GM23338 (cell line): Measurements from ENCODE around the gene TMEM101. TPM values are rescaled to one million over a fixed set of nuclear protein-coding genes. Genes with fewer than 3 reads are reported as not detected.
"Not testable (repeated sequence)": the region's sequence is repeated elsewhere in the genome, so short reads cannot be mapped to it uniquely, and the experiment has no call there.

Experiments
- ATAC-seq: fragments of 200-7000 bp; cut with Tn5 transposase; 3 replicates; pipeline ENCODE4 v1.9.1; 2020
- DNase-seq: peaks from one replicate; pipeline ENCODE4 v3.0.0-alpha.2; 2015; ENCODE audit warnings: low spot score
- H2AFZ ChIP-seq: fragments of 200-600 bp; sonication (generic); 2 replicates; pipeline ENCODE4 v1.8.0; 2016; ENCODE audit warnings: antibody characterized with exemption, mild to moderate bottlenecking, moderate library complexity
- H3F3A ChIP-seq: fragments of 200-600 bp; sonication (generic); replicated peaks from 2 replicates; pipeline ENCODE4 v1.8.0; 2017; ENCODE audit warnings: antibody characterized with exemption, mixed run types, low read depth
- H3K27ac ChIP-seq: fragments of 200-600 bp; sonication (generic); 2 replicates; pipeline ENCODE4 v1.6.1; 2016; ENCODE audit warnings: low read depth
- H3K27me3 ChIP-seq: fragments of 200-600 bp; sonication (generic); 2 replicates; pipeline ENCODE4 v1.8.0; 2016; ENCODE audit warnings: mild to moderate bottlenecking, mixed run types, moderate library complexity; ENCODE audit not compliant: insufficient read depth
- H3K36me3 ChIP-seq: fragments of 200-600 bp; sonication (generic); 2 replicates; pipeline ENCODE4 v1.8.0; 2016; ENCODE audit warnings: mild to moderate bottlenecking; ENCODE audit not compliant: insufficient read depth
- H3K4me1 ChIP-seq: fragments of 200-600 bp; sonication (generic); 2 replicates; pipeline ENCODE4 v1.8.0; 2016; ENCODE audit warnings: mild to moderate bottlenecking, moderate library complexity; ENCODE audit not compliant: insufficient read depth
- H3K4me2 ChIP-seq: fragments of 200-600 bp; sonication (generic); 2 replicates; pipeline ENCODE4 v1.7.1; 2017; ENCODE audit warnings: mixed run types
- H3K4me3 ChIP-seq: fragments of 200-600 bp; sonication (generic); 2 replicates; pipeline ENCODE4 v1.6.1; 2016; ENCODE audit warnings: mixed run types
- H3K79me2 ChIP-seq: fragments of 200-600 bp; sonication (generic); replicated peaks from 2 replicates; pipeline ENCODE4 v1.8.0; 2017; ENCODE audit warnings: mild to moderate bottlenecking; ENCODE audit not compliant: insufficient read depth
- H3K9me2 ChIP-seq: fragments of 200-600 bp; sonication (generic); 2 replicates; pipeline ENCODE4 v1.8.0; 2017; ENCODE audit not compliant: insufficient read depth
- H4K20me1 ChIP-seq: fragments of 200-600 bp; sonication (generic); replicated peaks from 2 replicates; pipeline ENCODE4 v1.8.0; 2017; ENCODE audit warnings: mild to moderate bottlenecking; ENCODE audit not compliant: insufficient read depth
- H3K27ac Mint-ChIP-seq: 2 replicates; pipeline ENCODE4 v1.8.0; 2020; ENCODE audit warnings: inconsistent platforms, mild to moderate bottlenecking, moderate library complexity, mixed read lengths
- H3K27me3 Mint-ChIP-seq: 3 replicates; pipeline ENCODE4 v1.8.0; 2022; ENCODE audit warnings: low read depth, mild to moderate bottlenecking, moderate library complexity, mixed read lengths, inconsistent platforms; ENCODE audit not compliant: insufficient read depth, poor library complexity
- H3K36me3 Mint-ChIP-seq: 3 replicates; pipeline ENCODE4 v1.8.0; 2021; ENCODE audit warnings: low read depth, mild to moderate bottlenecking, inconsistent platforms, moderate library complexity, mixed read lengths
- H3K4me1 Mint-ChIP-seq: 3 replicates; pipeline ENCODE4 v1.8.0; 2020; ENCODE audit warnings: mild to moderate bottlenecking, inconsistent platforms, mixed read lengths
- H3K4me3 Mint-ChIP-seq: 3 replicates; pipeline ENCODE4 v1.8.0; 2021; ENCODE audit warnings: moderate library complexity, mild to moderate bottlenecking, inconsistent platforms, mixed read lengths
- H3K9me3 Mint-ChIP-seq: 3 replicates; pipeline ENCODE4 v1.8.0; 2020; ENCODE audit warnings: moderate library complexity, mild to moderate bottlenecking, inconsistent platforms, mixed read lengths
- polyA plus RNA-seq: library from polyadenylated mRNA; unstranded; fragments of >200 nt; fragmentation: Nextera tagmentation; extraction: Ambion mirVana; gene quantifications from 2 replicates; pipeline ENCODE4 v1.2.1, GENCODE V29; 2016
- small RNA-seq: library from RNA; depleted of rRNA; stranded (forward); fragments of <200 nt; gene quantifications from one replicate; pipeline ENCODE3, GENCODE V24; 2014; ENCODE audit warnings: low replicate concordance
- total RNA-seq: library from RNA; depleted of rRNA; stranded (reverse); fragments of >200 nt; shearing (Covaris generic); gene quantifications from 2 replicates; pipeline ENCODE4 v1.2.3, GENCODE V29; 2014; rRNA removed

The TMEM101 gene
- total and polyA plus RNA-seq, 2 experiments from 2014 or later: 15.9 to 31.6 TPM

- H3K79me2 ChIP-seq: not testable (repeated sequence)
Measured at GRCh38 chr17:43961292-43961691, 53.5 kb downstream of the TMEM101 start.

More at GRCh38 chr17:43961292-43961691, 53.5 kb downstream of the TMEM101 start:
- H3K9me3 Mint-ChIP-seq, H2AFZ ChIP-seq, H3K4me3 ChIP-seq, H3K36me3 ChIP-seq, H3K9me2 ChIP-seq, H3K4me1 ChIP-seq, H3F3A ChIP-seq, H3K4me3 Mint-ChIP-seq, H3K27me3 ChIP-seq, ATAC-seq, DNase-seq, H4K20me1 ChIP-seq, H3K4me2 ChIP-seq, H3K4me1 Mint-ChIP-seq, H3K27ac Mint-ChIP-seq, H3K36me3 Mint-ChIP-seq, H3K27ac ChIP-seq: not testable (repeated sequence)
- H3K27me3 Mint-ChIP-seq: peaks cover 11% of the 10 kb centered on the region

Small RNA genes lying within 50 kb of the gene (small RNA-seq; reads per million reads assigned to genes)
- not detected for gene RF00012

Other genes starting within 250 kb of the TMEM101 start
- 17.5 and 22.1 TPM in 2 replicates for gene DUSP3, start 236.0 kb downstream of the TMEM101 start, total RNA-seq
- 14.7 and 15.4 TPM in 2 replicates for gene DUSP3, start 236.0 kb downstream of the TMEM101 start, polyA plus RNA-seq
- 0.07 and 0.12 TPM in 2 replicates for gene CFAP97D1, start 234.5 kb downstream of the TMEM101 start, total RNA-seq
- 0.10 TPM in 1 of 2 replicates, not detected in the other for gene CFAP97D1, start 234.5 kb downstream of the TMEM101 start, polyA plus RNA-seq
- 4.2 and 6.6 TPM in 2 replicates for gene MPP3, start 181.8 kb downstream of the TMEM101 start, total RNA-seq
- 5.6 and 7.4 TPM in 2 replicates for gene MPP3, start 181.8 kb downstream of the TMEM101 start, polyA plus RNA-seq
- gene CD300LG, start 167.8 kb downstream of the TMEM101 start, total RNA-seq: not detected in 2 replicates
- gene CD300LG, start 167.8 kb downstream of the TMEM101 start, polyA plus RNA-seq: not detected in 2 replicates
- 20.7 and 21.0 TPM in 2 replicates for gene MPP2, start 107.4 kb downstream of the TMEM101 start, total RNA-seq
- 7.2 and 7.8 TPM in 2 replicates for gene MPP2, start 107.4 kb downstream of the TMEM101 start, polyA plus RNA-seq
- not detected in 2 replicates for gene PPY, start 72.5 kb downstream of the TMEM101 start, total RNA-seq
- 0.94 TPM in 1 of 2 replicates, not detected in the other for gene PPY, start 72.5 kb downstream of the TMEM101 start, polyA plus RNA-seq
- gene PYY, start 61.0 kb downstream of the TMEM101 start, total RNA-seq: 0.56 TPM in 1 of 2 replicates, not detected in the other
- gene PYY, start 61.0 kb downstream of the TMEM101 start, polyA plus RNA-seq: 6.6 and 8.5 TPM in 2 replicates
- gene NAGS, start 10.3 kb downstream of the TMEM101 start, total RNA-seq: 7.2 and 7.7 TPM in 2 replicates
- gene NAGS, start 10.3 kb downstream of the TMEM101 start, polyA plus RNA-seq: 4.1 and 4.2 TPM in 2 replicates
- gene LSM12, start 51.7 kb upstream of the TMEM101 start, total RNA-seq: 64.4 and 72.7 TPM in 2 replicates
- gene LSM12, start 51.7 kb upstream of the TMEM101 start, polyA plus RNA-seq: 226 and 241 TPM in 2 replicates
- 110 and 112 TPM in 2 replicates for gene G6PC3, start 55.8 kb upstream of the TMEM101 start, total RNA-seq
- 143 and 154 TPM in 2 replicates for gene G6PC3, start 55.8 kb upstream of the TMEM101 start, polyA plus RNA-seq
- 71.1 and 86.9 TPM in 2 replicates for gene HDAC5, start 108.7 kb upstream of the TMEM101 start, total RNA-seq
- 16.9 TPM in 2 replicates for gene HDAC5, start 108.7 kb upstream of the TMEM101 start, polyA plus RNA-seq
- gene HROB, start 127.0 kb upstream of the TMEM101 start, total RNA-seq: 17.0 and 19.0 TPM in 2 replicates
- gene HROB, start 127.0 kb upstream of the TMEM101 start, polyA plus RNA-seq: 9.3 TPM in 2 replicates
- gene ASB16, start 155.7 kb upstream of the TMEM101 start, total RNA-seq: not detected in 2 replicates
- 0.21 and 0.47 TPM in 2 replicates for gene ASB16, start 155.7 kb upstream of the TMEM101 start, polyA plus RNA-seq
- 15.9 and 20.8 TPM in 2 replicates for gene TMUB2, start 172.0 kb upstream of the TMEM101 start, total RNA-seq
- 16.5 and 17.0 TPM in 2 replicates for gene TMUB2, start 172.0 kb upstream of the TMEM101 start, polyA plus RNA-seq
- 79.3 and 95.0 TPM in 2 replicates for gene ATXN7L3, start 184.9 kb upstream of the TMEM101 start, total RNA-seq
- 20.3 and 20.6 TPM in 2 replicates for gene ATXN7L3, start 184.9 kb upstream of the TMEM101 start, polyA plus RNA-seq
- 62.2 and 78.8 TPM in 2 replicates for gene UBTF, start 204.7 kb upstream of the TMEM101 start, total RNA-seq
- 27.0 and 29.9 TPM in 2 replicates for gene UBTF, start 204.7 kb upstream of the TMEM101 start, polyA plus RNA-seq